ENCODE data around the gene PORCN.
A peak's percentile ranks its signal among the peaks of the same experiment; 100 is the strongest.
"Not testable (repeated sequence)": the region's sequence is repeated elsewhere in the genome, so short reads cannot be mapped to it uniquely, and the experiment has no call there.

The PORCN gene

DNA sequence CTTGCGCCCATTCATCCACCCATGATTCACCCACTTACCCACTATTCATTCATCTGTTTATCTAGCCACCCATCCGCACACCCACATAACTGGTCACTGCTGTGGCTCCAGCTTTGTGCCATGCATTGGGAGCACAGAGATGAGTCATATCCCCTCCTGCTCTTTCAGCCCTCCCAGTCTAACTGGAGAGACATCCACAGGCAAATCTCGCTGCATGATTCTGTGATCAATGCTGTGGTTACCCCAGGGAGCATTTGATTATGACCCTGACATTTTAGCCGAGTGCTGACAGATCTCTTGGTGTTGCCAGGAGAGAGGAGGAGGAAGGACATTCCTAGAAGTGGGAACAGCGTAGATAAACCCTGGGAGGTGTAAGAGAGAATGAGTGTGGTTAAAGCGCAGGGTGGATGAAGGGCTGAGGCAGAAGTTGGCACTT, 10.4 kb upstream of the PORCN start:
- intact Hi-C loops (cut with DNase I) = no loop called here
- DNase-seq = no peak

DNA sequence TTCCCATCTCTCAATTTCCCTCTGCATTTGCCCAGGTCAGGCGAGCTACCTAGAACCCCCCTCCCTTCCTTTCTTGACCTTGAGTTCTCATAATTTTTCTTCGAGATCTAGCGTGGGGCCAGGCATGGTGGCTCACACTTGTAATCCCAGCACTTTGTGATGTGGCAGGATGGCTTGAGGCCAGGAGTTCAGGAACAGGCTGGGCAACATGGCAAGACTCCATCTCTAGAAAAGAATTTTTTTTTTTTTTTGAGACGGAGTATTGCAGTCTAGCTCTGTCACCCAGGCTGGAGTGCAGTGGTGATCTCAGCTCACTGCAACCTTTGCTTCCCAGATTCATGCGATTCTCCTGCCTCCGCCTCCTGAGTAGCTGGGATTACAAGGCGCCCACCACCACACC, 4.5 kb upstream of the PORCN start:
- no peak for DNase-seq
- intact Hi-C loops (cut with DNase I) = no loop called here

DNA sequence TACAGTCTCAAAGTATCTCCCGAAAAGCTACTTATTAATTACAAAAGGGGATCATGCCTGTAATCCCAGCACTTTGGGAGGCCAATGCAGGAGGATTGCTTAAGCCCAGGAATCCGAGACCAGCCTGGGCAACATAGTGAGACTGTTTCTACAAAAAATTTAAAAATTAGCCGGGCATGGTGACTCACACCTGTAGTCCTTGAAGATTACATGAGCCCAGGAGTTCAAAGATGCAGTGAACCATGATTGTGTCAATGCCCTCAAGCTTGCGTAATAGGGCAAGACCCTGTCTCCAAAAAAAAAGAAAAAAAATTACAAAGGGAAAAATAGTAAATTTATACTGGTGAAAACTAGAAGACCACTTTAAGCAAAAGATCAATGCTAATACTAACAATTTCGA, 3.3 kb upstream of the PORCN start:
- intact Hi-C loops (cut with DNase I) = no loop called here
- no peak for DNase-seq

- intact Hi-C loops (cut with DNase I) = no loop called here
These were observed 1.5 kb upstream of the PORCN start for GRCh38 chrX:48507246-48507645.

DNA sequence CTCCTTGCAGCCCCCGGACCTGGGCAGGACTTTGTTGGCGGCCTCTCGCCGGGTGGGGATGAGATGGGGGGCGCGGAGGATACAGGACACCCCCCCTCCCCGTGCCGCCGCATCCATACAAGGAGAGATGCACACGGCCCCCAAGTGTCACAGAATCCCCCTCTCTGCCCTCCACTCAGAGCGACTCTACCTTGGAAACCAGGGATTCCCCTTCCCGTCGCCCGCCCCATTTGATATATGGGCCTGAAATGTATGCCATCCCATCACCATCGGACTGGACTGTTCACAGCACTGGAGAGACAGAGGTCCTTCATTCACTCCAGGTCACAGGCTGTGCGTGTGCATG, 426 bp downstream of the PORCN start:
- no peak for DNase-seq
- intact Hi-C loops (cut with DNase I) = no loop called here

More at GRCh38 chrX:48507246-48507645, 1.5 kb upstream of the PORCN start:
- DNase-seq = no peak

GRCh38 chrX:48509619-48510018, 827 bp downstream of the PORCN start:
- DNase-seq = peak in 1 of 42 donors; percentile 8
- intact Hi-C loops (cut with DNase I) = no loop called here

GRCh38 chrX:48511560-48511959, 2.8 kb downstream of the PORCN start:
- DNase-seq = peak in 6 of 42 donors; percentile 6 to 37 (median 24)

GRCh38 chrX:48512371-48512935, 3.7 kb downstream of the PORCN start:
- intact Hi-C loops (cut with DNase I) = no loop called here
- no peak for DNase-seq

More at GRCh38 chrX:48511560-48511959, 2.8 kb downstream of the PORCN start:
- intact Hi-C loops (cut with DNase I) = no loop called here

GRCh38 chrX:48513670-48514069, 4.9 kb downstream of the PORCN start:
- intact Hi-C loops (cut with DNase I) = no loop called here
- no peak for DNase-seq

DNA sequence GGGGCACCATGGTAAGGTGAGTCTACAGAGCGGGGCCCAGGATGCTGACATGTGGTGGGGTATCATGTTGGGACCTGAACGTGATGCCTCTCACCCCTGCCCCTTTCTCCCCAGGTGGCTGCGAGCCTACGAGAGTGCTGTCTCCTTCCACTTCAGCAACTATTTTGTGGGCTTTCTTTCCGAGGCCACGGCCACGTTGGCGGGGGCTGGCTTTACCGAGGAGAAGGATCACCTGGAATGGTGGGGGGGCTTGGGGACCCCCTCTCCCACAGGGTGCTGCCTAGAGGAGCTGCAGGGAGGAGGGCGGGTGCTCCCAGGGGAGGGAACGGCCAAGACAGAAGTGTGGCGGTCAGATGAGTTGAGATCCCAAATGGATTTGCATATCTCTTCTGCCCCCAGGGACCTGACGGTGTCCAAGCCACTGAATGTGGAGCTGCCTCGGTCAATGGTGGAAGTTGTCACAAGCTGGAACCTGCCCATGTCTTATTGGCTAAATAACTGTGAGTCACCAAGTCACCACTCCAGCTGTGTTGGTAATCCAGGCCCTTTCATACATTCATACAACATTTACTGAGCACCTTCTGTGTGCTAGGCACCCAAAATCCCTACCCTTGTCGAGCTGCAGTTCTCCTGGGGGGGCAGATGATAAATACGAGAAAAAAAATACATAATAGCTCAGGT, 5.5 kb downstream of the PORCN start:
- intact Hi-C loops (cut with DNase I) = no loop called here
- no peak for DNase-seq

DNA sequence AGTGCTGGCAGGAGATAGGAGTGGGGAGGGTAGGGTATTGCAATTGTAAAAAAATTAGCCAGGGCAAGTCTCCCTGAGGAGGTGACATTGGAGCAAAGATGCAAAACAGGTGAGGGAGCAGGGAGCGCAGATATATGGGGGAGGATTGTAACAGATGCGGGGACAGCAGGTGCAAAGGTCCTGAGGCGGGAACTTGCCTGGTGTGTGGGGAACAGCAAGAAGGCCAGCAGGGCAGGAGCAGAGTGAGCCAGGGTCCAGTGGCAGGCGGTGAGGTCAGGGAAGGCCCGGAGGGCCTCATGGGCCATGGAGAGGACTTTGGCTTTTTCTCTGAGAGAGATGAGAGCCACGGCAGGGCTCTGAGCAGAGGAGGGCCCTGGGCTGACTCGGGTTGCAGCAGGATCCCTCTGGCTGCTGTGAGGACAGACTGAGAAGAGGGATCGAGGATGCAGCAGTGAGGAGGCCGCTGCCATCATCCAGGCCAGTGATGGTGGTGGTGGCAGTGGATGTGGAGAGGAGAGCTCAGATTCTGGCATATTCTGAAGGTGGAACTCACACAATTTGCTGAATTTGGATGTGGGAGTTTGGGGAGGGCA, 6.2 kb downstream of the PORCN start:
- intact Hi-C loops (cut with DNase I) = no loop called here

DNA sequence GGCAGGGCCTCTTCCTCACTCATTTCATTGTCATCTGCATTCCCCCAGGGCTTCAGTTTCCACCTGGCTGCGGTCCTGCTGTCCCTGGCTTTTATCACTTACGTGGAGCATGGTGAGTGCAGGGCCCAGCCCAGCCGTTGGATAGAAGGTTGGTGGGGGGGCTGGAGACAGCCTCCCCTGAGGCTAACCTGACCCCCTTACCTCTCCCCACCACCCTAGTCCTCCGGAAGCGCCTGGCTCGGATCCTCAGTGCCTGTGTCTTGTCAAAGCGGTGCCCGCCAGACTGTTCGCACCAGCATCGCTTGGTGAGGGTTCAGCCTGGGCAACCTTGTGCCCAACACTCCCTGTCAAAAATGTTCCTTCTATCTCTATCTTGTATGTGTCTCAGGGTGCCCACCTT, 7.0 kb downstream of the PORCN start:
- intact Hi-C loops (cut with DNase I) = no loop called here

More for the DNA sequence above, 6.2 kb downstream of the PORCN start:
- DNase-seq = no peak

DNA sequence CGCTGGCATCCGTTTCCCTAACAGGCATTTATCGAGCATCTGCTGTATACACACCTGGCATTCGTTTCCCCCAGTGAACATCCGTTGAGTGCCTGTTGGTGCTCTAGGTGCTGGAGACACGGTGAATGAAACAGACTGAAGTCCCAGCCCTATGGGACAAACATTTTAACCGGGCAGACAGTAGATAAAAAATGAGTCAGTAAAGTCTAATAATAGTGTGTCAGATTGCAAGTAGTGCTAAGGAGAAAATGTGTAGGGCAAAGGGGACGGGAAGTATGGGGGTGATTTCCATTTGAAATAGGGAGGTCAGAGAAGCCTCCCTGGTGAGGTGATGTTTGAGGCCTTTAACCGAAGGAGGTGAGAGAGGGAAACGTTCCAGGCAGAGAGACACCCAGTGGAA, 7.5 kb downstream of the PORCN start:
- no peak for DNase-seq
- intact Hi-C loops (cut with DNase I) = no loop called here

More for the DNA sequence above, 7.0 kb downstream of the PORCN start:
- DNase-seq = no peak

DNA sequence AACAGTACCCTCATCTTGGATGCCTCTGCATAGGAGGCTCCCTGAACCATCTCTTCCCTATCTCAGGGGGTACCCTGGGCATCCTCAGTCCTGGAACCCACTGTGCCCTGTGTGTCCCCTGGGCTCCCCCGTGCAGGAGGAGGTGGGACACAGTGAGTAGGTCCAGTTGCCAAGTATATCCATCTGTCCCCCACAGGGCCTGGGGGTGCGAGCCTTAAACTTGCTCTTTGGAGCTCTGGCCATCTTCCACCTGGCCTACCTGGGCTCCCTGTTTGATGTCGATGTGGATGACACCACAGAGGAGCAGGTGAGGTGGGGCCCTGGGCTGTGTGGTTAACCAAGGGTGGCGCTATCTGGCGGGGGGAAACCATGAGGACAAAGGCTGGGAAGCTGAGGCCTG, 8.2 kb downstream of the PORCN start:
- intact Hi-C loops (cut with DNase I) = no loop called here
- no peak for DNase-seq

DNA sequence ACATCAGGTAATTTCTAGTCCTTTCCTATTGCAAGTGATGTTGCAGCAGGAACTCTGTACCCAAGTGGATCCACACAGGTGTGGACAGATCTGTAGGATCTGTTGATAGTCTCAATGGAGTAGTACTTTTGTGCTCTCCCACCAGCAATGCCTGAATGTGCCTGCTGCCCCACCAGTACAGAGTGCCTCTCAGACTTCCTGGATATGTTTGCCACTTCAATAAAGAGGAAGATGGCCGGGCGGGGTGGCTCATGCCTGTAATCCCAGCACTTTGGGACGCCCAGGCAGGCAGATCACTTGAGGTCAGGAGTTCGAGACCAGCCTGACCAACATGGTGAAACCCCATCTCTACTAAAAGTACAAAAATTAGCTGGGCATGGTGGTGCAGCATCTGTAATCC, 10.7 kb downstream of the PORCN start:
- DNase-seq; intact Hi-C loops (cut with DNase I): not testable (repeated sequence)

- intact Hi-C loops (cut with DNase I) = no loop called here
- no peak for DNase-seq
These were observed 11.7 kb downstream of the PORCN start for GRCh38 chrX:48520455-48520854.

DNA sequence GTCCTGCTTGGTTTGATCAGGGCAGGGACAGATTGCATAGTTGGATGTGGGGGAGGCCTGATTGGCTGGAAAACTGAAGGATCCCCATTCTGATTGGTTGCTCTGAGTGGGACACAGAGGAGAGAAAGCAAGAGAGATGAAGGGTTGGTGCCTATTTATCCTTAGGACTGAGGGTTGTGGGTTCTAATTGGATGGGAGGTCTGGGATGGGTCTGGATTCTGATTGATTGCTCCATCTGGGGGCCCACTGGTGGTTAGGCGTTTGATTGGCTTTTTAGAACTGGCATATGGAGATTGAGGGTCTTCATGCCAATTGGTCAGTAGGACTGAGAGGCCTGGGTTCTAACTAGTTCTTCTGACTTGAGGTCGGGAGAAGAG, 12.2 kb downstream of the PORCN start:
- intact Hi-C loops (cut with DNase I) = no loop called here
- DNase-seq = peak in 10 of 42 donors; percentile 3 to 40 (median 26)

DNA sequence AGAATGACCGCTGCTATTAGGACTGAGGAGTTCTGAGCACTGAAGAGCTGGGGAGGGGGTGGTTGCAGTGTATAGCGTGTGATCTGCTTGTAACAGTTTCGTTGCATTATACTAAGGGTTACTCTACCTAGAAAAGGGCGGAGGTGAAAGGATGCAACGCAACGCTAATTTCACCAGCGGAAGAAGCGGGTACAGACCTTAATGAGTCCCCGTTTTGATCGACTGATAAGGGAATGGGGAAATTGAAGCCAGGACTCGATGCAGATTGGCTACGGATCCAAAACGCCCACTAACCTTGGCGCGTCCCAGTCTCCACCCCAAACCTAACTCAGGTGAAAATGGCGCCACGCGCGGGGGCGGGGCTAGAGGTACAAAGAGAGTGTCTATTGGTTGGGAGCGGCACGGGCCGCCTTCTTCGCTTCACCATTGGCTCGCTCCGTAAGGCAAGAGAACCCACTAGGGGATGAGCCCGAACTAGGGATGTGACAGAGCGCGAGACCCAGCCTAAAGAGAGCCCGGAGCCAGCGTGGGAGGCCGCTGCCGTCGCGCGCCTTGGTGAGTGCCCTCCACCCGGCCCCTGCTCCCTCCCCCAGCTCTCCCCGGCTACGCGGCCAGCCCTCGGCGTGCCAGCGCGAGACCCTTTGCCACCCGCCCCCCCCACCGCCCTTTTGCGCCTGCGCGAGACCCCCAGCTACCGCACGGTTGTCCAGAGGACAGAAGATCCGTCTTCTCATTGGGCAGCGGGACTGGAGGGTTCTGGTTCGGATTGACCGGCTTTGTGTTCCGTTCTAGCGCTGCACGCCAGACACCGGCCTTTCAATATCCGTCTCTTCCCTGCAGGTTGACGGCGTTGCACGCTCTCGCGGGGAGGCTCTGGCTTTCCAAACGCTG, 12.8 kb downstream of the PORCN start, which contains the start of gene EBP:
Gene EBP (plus strand): TSS at position 456 of the 891 bp plus-strand sequence. CDS start 1,964 bp downstream, outside the sequence.
- intact Hi-C loops (cut with DNase I) = no loop called here
- DNase-seq = peak; percentile 80 to 95 (median 90)

GRCh38 chrX:48522291-48522690, 13.5 kb downstream of the PORCN start:
- DNase-seq = no peak
- intact Hi-C loops (cut with DNase I) = no loop called here

GRCh38 chrX:48523682-48524081, 14.9 kb downstream of the PORCN start:
- intact Hi-C loops (cut with DNase I) = no loop called here
- no peak for DNase-seq

All from head of caudate nucleus (tissue), 42 donors.